Endothelial cell of umbilical vein (primary cell): ENCODE data around the gene IGFBP3.

Experiments used
- CTCF ChIP-seq, 2 donors: IDR thresholded peaks; 1 replicate in 1 of 2; 2 replicates in 1 of 2; pipeline ENCODE4 v1.5.1; 2011; ENCODE audit warnings: low read length in 2 of 2, mild to moderate bottlenecking in 2 of 2, moderate library complexity in 2 of 2, control low read depth in 1 of 2, inconsistent platforms in 1 of 2, low read depth in 1 of 2; ENCODE audit not compliant: insufficient read depth in 1 of 2; ENCODE audit errors: extremely low read depth in 1 of 2
- EZH2 ChIP-seq: IDR thresholded peaks from 2 replicates; pipeline ENCODE4 v1.6.1; 2012; ENCODE audit warnings: borderline replicate concordance, low read depth, mild to moderate bottlenecking, moderate library complexity, low read length, inconsistent platforms; ENCODE audit not compliant: severe bottlenecking

GRCh38 chr7:45888993-45889366 lies 32.1 kb downstream of the IGFBP3 start:
- TF ChIP-seq EZH2 (no peak), CTCF (IDR thresholded peaks at IDR 0.05; ENCODE audit: extremely low read depth in 1 of 2, insufficient read depth in 1 of 2, low read depth in 1 of 2, low read length in 2 of 2) (no peak)
